HCT116 (cell line): ENCODE results near the gene KRTAP4-5. TPM values are rescaled to one million over a fixed set of nuclear protein-coding genes. Genes with fewer than 3 reads are reported as not detected.

Source experiments
- ATAC-seq: fragments of 200-7000 bp; cut with Tn5 transposase; 2 replicates; pipeline ENCODE4 v1.9.1; 2020; ENCODE audit warnings: mild to moderate bottlenecking, moderate library complexity
- BruUV-seq: library from RNA; stranded (reverse); fragments of 400-500 nt; replicated peaks from 2 replicates; lab custom pipeline; 2021; lab: Mats Ljungman, UMichigan
- CTCF ChIA-PET: fragments of 300-600 bp; sonication (Branson Sonifier 250); formaldehyde crosslinking; loops from one replicate; lab custom pipeline; 2021; ENCODE audit warnings: antibody characterized with exemption; lab: Charles Lee
- POLR2A ChIA-PET: fragments of 300-600, 350-600 bp; sonication (Branson Sonifier 250); formaldehyde crosslinking; loops from one replicate; lab custom pipeline; 2021; ENCODE audit warnings: antibody characterized with exemption; lab: Charles Lee
- RAD21 ChIA-PET, 2 experiments: fragments of 300-600 bp; sonication (Branson Sonifier 250); formaldehyde crosslinking; loops; one replicate each; lab custom pipeline; 2023; ENCODE audit warnings: low total read pairs in 2 of 2; ENCODE audit not compliant: uncharacterized antibody in 2 of 2, unreplicated experiment in 2 of 2, low non-redundant PET in 1 of 2; lab: Charles Lee
- DNase-seq: peaks from one replicate; pipeline ENCODE4 v3.0.0-alpha.2; 2010; ENCODE audit warnings: low read depth, low spot score
- H2AFZ ChIP-seq: fragments of 200-600 bp; shearing (Covaris generic), sonication (generic); 2 replicates; pipeline ENCODE4 v1.6.1; 2017; ENCODE audit warnings: low read depth, mixed run types, mixed read lengths, antibody characterized with exemption, low read length; ENCODE audit not compliant: poor library complexity, severe bottlenecking
- H3K27ac ChIP-seq: 2 replicates; pipeline ENCODE4 v1.5.1; 2012; ENCODE audit warnings: low read depth, low read length
- H3K27me3 ChIP-seq: fragments of 200-600 bp; sonication (generic); 2 replicates; pipeline ENCODE4 v1.6.1; 2016; ENCODE audit warnings: mixed run types, low read length, mixed read lengths; ENCODE audit not compliant: insufficient read depth
- H3K36me3 ChIP-seq, 2 experiments: fragments of 200-500 bp in 1 of 2; fragments of 200-600 bp in 1 of 2; sonication (Bioruptor generic) in 1 of 2; sonication (generic) in 1 of 2; 2 replicates each; pipeline versions ENCODE4 v1.5.1 to v1.6.1; 2014 to 2016; ENCODE audit warnings: low read length in 2 of 2, inconsistent platforms in 1 of 2, mixed read lengths in 1 of 2, mixed run types in 1 of 2; ENCODE audit not compliant: insufficient read depth in 2 of 2, control insufficient read depth in 1 of 2
- H3K4me1 ChIP-seq, 2 experiments: fragments of 200-600 bp in 1 of 2; sonication (generic) in 1 of 2; 2 replicates each; pipeline versions ENCODE4 v1.5.1 to v1.6.1; 2012 to 2017; ENCODE audit warnings: low read length in 2 of 2, inconsistent platforms in 1 of 2, mild to moderate bottlenecking in 1 of 2, mixed read lengths in 1 of 2, mixed run types in 1 of 2, moderate library complexity in 1 of 2; ENCODE audit not compliant: insufficient read depth in 2 of 2, control insufficient read depth in 1 of 2
- H3K4me2 ChIP-seq: fragments of 200-600 bp; sonication (generic); 2 replicates; pipeline ENCODE4 v1.6.1; 2017; ENCODE audit warnings: mixed run types, low read length, mixed read lengths
- H3K4me3 ChIP-seq, 2 experiments: fragments of 200-600 bp in 1 of 2; sonication (generic) in 1 of 2; replicated peaks in 1 of 2; 2 replicates each; pipeline ENCODE4 v1.5.1; 2011 to 2016; ENCODE audit warnings: low read length in 2 of 2, control low read depth in 1 of 2, low read depth in 1 of 2, mild to moderate bottlenecking in 1 of 2, mixed read lengths in 1 of 2, mixed run types in 1 of 2
- H3K79me2 ChIP-seq: fragments of 200-600 bp; sonication (generic); 2 replicates; pipeline ENCODE4 v1.6.1; 2017; ENCODE audit warnings: mild to moderate bottlenecking, mixed run types, low read length, moderate library complexity, mixed read lengths; ENCODE audit not compliant: insufficient read depth
- H3K9ac ChIP-seq: fragments of 200-600 bp; sonication (generic); 2 replicates; pipeline ENCODE4 v1.6.1; 2016; ENCODE audit warnings: low read length, mixed read lengths
- H3K9me2 ChIP-seq: fragments of 200-600 bp; sonication (generic), shearing (Covaris generic); 2 replicates; pipeline ENCODE4 v1.6.1; 2017; ENCODE audit warnings: mixed run types, mild to moderate bottlenecking, moderate library complexity; ENCODE audit not compliant: insufficient read depth
- H3K9me3 ChIP-seq, 2 experiments: fragments of 200-500 bp in 1 of 2; fragments of 200-600 bp in 1 of 2; sonication (Bioruptor generic) in 1 of 2; sonication (generic) in 1 of 2; 2 replicates each; pipeline ENCODE4 v1.6.1; 2014 to 2017; ENCODE audit warnings: low read length in 2 of 2, mixed read lengths in 2 of 2, inconsistent platforms in 1 of 2, low read depth in 1 of 2, mild to moderate bottlenecking in 1 of 2, mixed run types in 1 of 2, moderate library complexity in 1 of 2; ENCODE audit not compliant: control insufficient read depth in 1 of 2, insufficient read depth in 1 of 2
- H4K20me1 ChIP-seq: fragments of 200-600 bp; sonication (generic), shearing (Covaris generic); 2 replicates; pipeline ENCODE4 v1.6.1; 2017; ENCODE audit warnings: mixed run types, mild to moderate bottlenecking, moderate library complexity; ENCODE audit not compliant: insufficient read depth
- ATF3 ChIP-seq: IDR thresholded peaks from 2 replicates; pipeline ENCODE4 v1.6.1; 2012
- CTCF ChIP-seq, 3 experiments: fragments of 200-600 bp in 1 of 3; sonication (generic) in 1 of 3; IDR thresholded peaks in 2 of 3; conservative IDR thresholded peaks in 1 of 3; 2 replicates each; pipeline ENCODE4 v1.5.1; 2012 to 2017; ENCODE audit warnings: low read depth in 2 of 3, low read length in 2 of 3, antibody characterized with exemption in 1 of 3, borderline replicate concordance in 1 of 3, control low read depth in 1 of 3, mild to moderate bottlenecking in 1 of 3, mixed read lengths in 1 of 3, mixed run types in 1 of 3, moderate library complexity in 1 of 3; ENCODE audit not compliant: insufficient read depth in 1 of 3
- EZH2 ChIP-seq: fragments of 200-600 bp; sonication (generic); IDR thresholded peaks from 2 replicates; pipeline ENCODE4 v1.6.1; 2017; ENCODE audit warnings: antibody characterized with exemption, mixed run types
- FOSL1 ChIP-seq: IDR thresholded peaks from 2 replicates; pipeline ENCODE4 v1.6.1; 2012; ENCODE audit warnings: low read depth
- POLR2A ChIP-seq: IDR thresholded peaks from 2 replicates; pipeline ENCODE4 v1.7.0; 2011; ENCODE audit warnings: borderline replicate concordance; ENCODE audit not compliant: insufficient read depth, insufficient read length; ENCODE audit errors: extremely low read depth
- RAD21 ChIP-seq: IDR thresholded peaks from 2 replicates; pipeline ENCODE4 v1.6.1; 2012; ENCODE audit warnings: low read depth, mild to moderate bottlenecking
- REST ChIP-seq: IDR thresholded peaks from 2 replicates; pipeline ENCODE4 v1.6.1; 2012; ENCODE audit warnings: low read depth
- SIN3A ChIP-seq: IDR thresholded peaks from 2 replicates; pipeline ENCODE4 v1.6.1; 2012; ENCODE audit warnings: low read depth
- SP1 ChIP-seq: IDR thresholded peaks from 2 replicates; pipeline ENCODE4 v1.6.1; 2012; ENCODE audit warnings: low read depth
- SRF ChIP-seq: IDR thresholded peaks from 2 replicates; pipeline ENCODE4 v1.6.1; 2012; ENCODE audit warnings: low read depth
- YY1 ChIP-seq: IDR thresholded peaks from 2 replicates; pipeline ENCODE4 v1.6.1; 2011; ENCODE audit warnings: low read length, low read depth, moderate library complexity, mild to moderate bottlenecking; ENCODE audit not compliant: insufficient replicate concordance; ENCODE audit errors: extremely low read depth
- ZBTB33 ChIP-seq: IDR thresholded peaks from 2 replicates; pipeline ENCODE4 v1.6.1; 2011; ENCODE audit warnings: mild to moderate bottlenecking, low read length, moderate library complexity; ENCODE audit not compliant: insufficient replicate concordance; ENCODE audit errors: extremely low read depth
- ZNF274 ChIP-seq: fragments of 200-500 bp; sonication (Bioruptor generic); IDR thresholded peaks from 2 replicates; pipeline ENCODE4 v1.6.1; 2014; ENCODE audit warnings: mild to moderate bottlenecking, low read depth, low read length, inconsistent platforms
- intact Hi-C: fragments of 100-400 bp; cut with micrococcal nuclease; formaldehyde crosslinking; loops from 2 replicates; pipeline ENCODE4 v1.10.0; 2022
- total RNA-seq: library from RNA; stranded (reverse); gene quantifications from one replicate; pipeline ENCODE4 v1.2.1, GENCODE V29; 2021; ENCODE audit not compliant: unreplicated experiment

Gene KRTAP4-5
- total RNA-seq, 1 experiment from 2014 or later, result not detected

GRCh38 chr17:41131979-41132378, 17.6 kb downstream of the KRTAP4-5 start (continued):
- TF ChIP-seq ZBTB33, result peak; percentile 48
- peak; percentile 76; the same call in 1 of the 2 replicates for TF ChIP-seq SRF
- no peak; the same call in 1 of the 2 replicates for TF ChIP-seq ATF3
- peak; percentile 74; the same call in 1 of the 2 replicates for TF ChIP-seq SIN3A
- TF ChIP-seq SP1, result peak; percentile 95
- no peak for TF ChIP-seq REST

GRCh38 chr17:41127371-41127770, 22.3 kb downstream of the KRTAP4-5 start:
- peaks cover 0 to 13% of the 10 kb centered on the region in 2 experiments; a peak in 1 of 4 replicates for H3K9me3 ChIP-seq
- no peaks in the 10 kb centered on the region for H4K20me1 ChIP-seq
- no TSS peak for BruUV-seq
- H2AFZ ChIP-seq, result no peak overlapping the region
- H3K27ac ChIP-seq, result no peak overlapping the region
- peaks cover 0 to 9% of the 10 kb centered on the region in 2 experiments; a peak in 1 of 4 replicates for H3K36me3 ChIP-seq
- no peak for TF ChIP-seq SIN3A
- TF ChIP-seq YY1, result no peak
- TF ChIP-seq POLR2A, result no peak
- no peak for TF ChIP-seq ZNF274
- TF ChIP-seq RAD21, result no peak
- TF ChIP-seq FOSL1, result no peak
- TF ChIP-seq CTCF (IDR thresholded peaks at IDR 0.05 in 2 of 3, conservative IDR thresholded peaks at IDR 0.05 in 1 of 3; ENCODE audit: borderline replicate concordance in 1 of 3, insufficient read depth in 1 of 3, low read depth in 2 of 3, low read length in 2 of 3), result no peak
- TF ChIP-seq ZBTB33, result no peak
- no peak for TF ChIP-seq EZH2
- no peak for TF ChIP-seq SP1
- no peak overlapping the region for H3K4me2 ChIP-seq
- H3K4me1 ChIP-seq, result peaks cover 0 to 48% of the 10 kb centered on the region in 2 experiments; a peak in 2 of 4 replicates
- RAD21 ChIA-PET, result no interaction called here
- no peak overlapping the region for H3K9ac ChIP-seq
- CTCF ChIA-PET, result no interaction called here
- DNase-seq (no peak), ATAC-seq (no peak)
- POLR2A ChIA-PET, result no interaction called here
- H3K79me2 ChIP-seq, result no peaks in the 10 kb centered on the region
- intact Hi-C loops, result no loop called here
- no peaks in the 10 kb centered on the region for H3K27me3 ChIP-seq
- H3K9me2 ChIP-seq, result no peaks in the 10 kb centered on the region
- H3K4me3 ChIP-seq, result no peak overlapping the region
